Ovary (tissue), 9 donors: ENCODE data around the gene GEMIN4. TPM values are rescaled to one million over a fixed set of nuclear protein-coding genes. Genes with fewer than 3 reads are reported as not detected.

Experiments used
- DNase-seq, 5 donors: peaks; one replicate each; pipeline ENCODE4 v3.0.0-alpha.2; 2019 to 2020
- H3K27ac ChIP-seq, 2 donors: fragments of 200-600 bp; one replicate each; pipeline versions ENCODE4 v1.5.1 to v1.8.0; 2019 to 2022
- H3K27me3 ChIP-seq: fragments of 200-600 bp; one replicate; pipeline ENCODE4 v1.8.0; 2022
- H3K36me3 ChIP-seq: fragments of 200-600 bp; sonication (generic); one replicate; pipeline ENCODE4 v1.5.1; 2019
- H3K4me1 ChIP-seq: one replicate; pipeline ENCODE4 v1.8.1; 2013; ENCODE audit warnings: mild to moderate bottlenecking, moderate library complexity; ENCODE audit not compliant: insufficient read depth
- H3K4me3 ChIP-seq: fragments of 200-600 bp; sonication (generic); one replicate; pipeline ENCODE4 v1.5.1; 2017
- H3K9me3 ChIP-seq, 2 donors: fragments of 200-600 bp in 1 of 2; sonication (generic) in 1 of 2; one replicate each; pipeline versions ENCODE4 v1.5.1 to v1.8.1; 2013 to 2019; ENCODE audit warnings: mild to moderate bottlenecking in 1 of 2, moderate library complexity in 1 of 2
- CTCF ChIP-seq, 3 donors: fragments of 450-650 bp in 2 of 3; fragments of 200-600 bp in 1 of 3; IDR thresholded peaks; one replicate each; pipeline versions ENCODE4 v1.5.1 to v1.8.0; 2016 to 2022; ENCODE audit warnings: antibody characterized with exemption in 3 of 3, mild to moderate bottlenecking in 1 of 3
- EP300 ChIP-seq: sonication (generic); formaldehyde crosslinking; IDR thresholded peaks from one replicate; pipeline ENCODE4 v1.6.1; 2017; ENCODE audit warnings: antibody characterized with exemption
- POLR2A ChIP-seq: fragments of 450-650 bp; IDR thresholded peaks from one replicate; pipeline ENCODE4 v1.6.1; 2017; ENCODE audit warnings: antibody characterized with exemption, mild to moderate bottlenecking, moderate library complexity
- WGBS, 3 donors: extraction: QIAGEN DNeasy Blood & Tissue Kit in 1 of 3; methylation state at CpG; one replicate each; pipeline versions ENCODE4 v1.1.5 to v1.1.7; 2013 to 2017; 5-methylcytosine and 5-hydroxymethylcytosine counted together
- intact Hi-C, 4 donors: fragments of 100-400 bp; cut with DNase I; formaldehyde crosslinking; loops; one replicate each; pipeline versions ENCODE4 v1.11.0 to v1.15.1; 2022 to 2023
- polyA plus RNA-seq, 2 donors: library from polyadenylated mRNA; stranded (reverse); fragments of 200-250 nt in 1 of 2; fragments of 350-450 nt in 1 of 2; fragmentation: Illumina TruSeq in 1 of 2; extraction: RNeasy Lipid Tissue Mini Kit (QIAGEN cat#74804) in 1 of 2; gene quantifications; one replicate each; pipeline ENCODE4 v1.2.3, GENCODE V29; 2013 to 2014
- total RNA-seq, 7 donors: library from RNA; depleted of rRNA in 2 of 7; stranded (reverse); fragments of >200 nt in 2 of 7; fragmentation: NEBNext Ultra II Directional in 3 of 7; extraction: Animal tissue kit (Norgen Biotek cat#: 25700) in 3 of 7; gene quantifications; one replicate each; pipeline versions ENCODE4 v1.1.0 to v1.2.4, GENCODE V29; 2016 to 2023
- donor health status: DM: no; HTN: no; CAD: no; lungs with moderate emphysema.
- donor health status: DM: no; HTN: no; CAD: no.
- donor health status: Bipolar disorder and iron deficiency.
- donor health status: DM: yes; HTN: yes; CAD: no.
- donor health status: DM: no; HTN: no; CAD: no.
- donor health status: DM: yes; HTN: yes; CAD: no.

Gene GEMIN4
- total and polyA plus RNA-seq, 9 donors, result 10.9 to 31.3 (median 21.7) TPM

DNA sequence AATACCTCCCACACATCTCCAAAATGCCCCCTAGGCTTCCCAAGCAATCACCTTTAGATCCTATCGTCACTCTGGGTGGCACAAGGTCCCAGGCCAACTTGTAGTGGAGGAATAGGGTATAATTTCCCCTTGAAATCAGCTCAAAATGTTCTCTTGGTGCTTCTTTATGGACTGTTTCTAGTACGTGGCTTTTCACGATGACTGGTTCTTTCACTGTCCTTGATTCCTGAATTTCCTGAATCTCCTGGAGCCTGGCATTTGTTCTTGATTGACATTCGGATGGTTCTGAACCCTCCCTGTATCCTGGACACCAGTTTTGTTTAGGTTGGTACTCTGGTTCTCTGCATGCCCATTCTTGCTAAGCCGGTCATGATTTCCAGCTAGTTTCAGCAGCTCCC is 30.5 kb downstream of the GEMIN4 start:
- TF ChIP-seq EP300, result no peak
- no peak for TF ChIP-seq CTCF (IDR thresholded peaks at IDR 0.05)
- TF ChIP-seq POLR2A, result no peak
- Histone ChIP-seq H3K4me3 (no peak overlapping the region), H3K9me3 (no peaks in the 10 kb centered on the region), H3K36me3 (no peaks in the 10 kb centered on the region), H3K4me1 (no peaks in the 10 kb centered on the region), H3K27me3 (no peaks in the 10 kb centered on the region), H3K27ac (no peak overlapping the region)
- DNase-seq, result no peak
- intact Hi-C loops, result no loop called here
- 73 to 82% (median 74%) methylated on average over 5 of the region's 5 CpGs for WGBS, 3 donors

DNA sequence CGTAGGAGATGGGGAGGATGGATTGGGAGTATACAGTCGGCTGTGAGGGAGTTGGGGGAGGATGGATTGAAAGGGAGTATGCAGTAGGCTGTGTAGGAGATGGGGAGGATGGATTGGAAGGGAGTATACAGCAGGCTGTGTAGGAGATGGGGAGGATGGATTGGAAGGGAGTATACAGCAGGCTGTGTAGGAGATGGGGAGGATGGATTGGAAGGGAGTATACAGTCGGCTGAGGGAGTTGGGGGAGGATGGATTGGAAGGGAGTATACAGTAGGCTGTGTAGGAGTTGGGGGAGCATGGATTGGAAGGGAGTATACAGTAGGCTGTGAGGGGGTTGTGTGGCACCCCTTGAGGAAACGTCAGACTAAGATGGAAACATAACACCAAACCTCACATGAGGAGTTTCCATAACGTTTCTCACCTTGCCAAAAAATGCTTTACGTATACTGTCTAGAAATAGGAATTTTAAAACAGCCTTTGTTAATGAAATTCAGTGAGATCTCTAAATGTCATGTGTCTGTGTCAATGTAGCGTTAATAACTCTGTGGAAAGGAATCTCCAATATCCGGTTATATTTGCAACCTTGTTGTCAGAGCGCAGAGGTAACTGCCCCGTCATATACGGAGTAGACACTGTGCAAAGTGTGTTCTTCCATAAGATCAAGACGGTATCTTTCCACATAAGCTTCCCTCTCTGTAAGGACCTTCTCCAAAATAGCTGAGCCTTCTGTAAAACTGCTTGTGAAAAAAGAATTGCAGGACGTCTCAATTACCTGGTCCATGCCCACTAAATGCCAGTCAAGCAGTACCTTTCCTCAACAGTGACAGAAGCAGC is 31.1 kb downstream of the GEMIN4 start:
- H3K9me3 ChIP-seq, result no peaks in the 10 kb centered on the region
- intact Hi-C loops, result no loop called here
- no peaks in the 10 kb centered on the region for H3K36me3 ChIP-seq
- WGBS, 3 donors, result 77 to 81% (median 79%) methylated on average over 13 of the region's 13 CpGs
- TF ChIP-seq CTCF (IDR thresholded peaks at IDR 0.05) (no peak), POLR2A (no peak), EP300 (no peak)
- no peak for DNase-seq
- H3K4me3 ChIP-seq, result no peak overlapping the region
- H3K4me1 ChIP-seq, result no peaks in the 10 kb centered on the region
- H3K27ac ChIP-seq, result no peak overlapping the region
- no peaks in the 10 kb centered on the region for H3K27me3 ChIP-seq

GRCh38 chr17:718075-718474 is 34.0 kb downstream of the GEMIN4 start:
- no peaks in the 10 kb centered on the region for H3K36me3 ChIP-seq
- 91 to 96% (median 94%) methylated on average over 5 of the region's 5 CpGs for WGBS, 3 donors
- H3K9me3 ChIP-seq, result no peaks in the 10 kb centered on the region
- TF ChIP-seq CTCF (IDR thresholded peaks at IDR 0.05) (no peak), EP300 (no peak), POLR2A (no peak)
- intact Hi-C loops, result no loop called here
- H3K4me3 ChIP-seq, result no peak overlapping the region
- peaks cover 5% of the 10 kb centered on the region for H3K4me1 ChIP-seq
- no peaks in the 10 kb centered on the region for H3K27me3 ChIP-seq
- H3K27ac ChIP-seq, result no peak overlapping the region
- DNase-seq, result no peak

GRCh38 chr17:708132-708531 is 43.9 kb downstream of the GEMIN4 start:
- Histone ChIP-seq H3K4me1 (peaks cover 2% of the 10 kb centered on the region), H3K9me3 (no peaks in the 10 kb centered on the region), H3K4me3 (no peak overlapping the region), H3K36me3 (no peaks in the 10 kb centered on the region), H3K27me3 (no peaks in the 10 kb centered on the region), H3K27ac (no peak overlapping the region)
- DNase-seq, result no peak
- intact Hi-C loops, result no loop called here
- no peak for TF ChIP-seq POLR2A
- no peak for TF ChIP-seq CTCF (IDR thresholded peaks at IDR 0.05)
- no peak for TF ChIP-seq EP300
- WGBS, 3 donors, result 67 to 76% (median 72%) methylated on average over 5 of the region's 5 CpGs
